H9 (cell line): Measurements from ENCODE around the gene CNGB1. TPM values are rescaled to one million over a fixed set of nuclear protein-coding genes. Genes with fewer than 3 reads are reported as not detected.

Experiments used
- DNase-seq: peaks from one replicate; pipeline ENCODE4 v3.0.0-alpha.2; 2017
- H2AFZ ChIP-seq: one replicate; pipeline ENCODE4 v1.6.1; 2013; ENCODE audit warnings: mild to moderate bottlenecking, low read length, control low read depth, moderate library complexity
- H2AK5ac ChIP-seq: 2 replicates; pipeline ENCODE4 v1.6.1; 2013; ENCODE audit warnings: low read length, control low read depth, mixed read lengths; ENCODE audit not compliant: insufficient read length
- H2BK120ac ChIP-seq: one replicate; pipeline ENCODE4 v1.6.1; 2013; ENCODE audit warnings: low read depth, mild to moderate bottlenecking, low read length, control low read depth, inconsistent platforms; ENCODE audit not compliant: poor library complexity, severe bottlenecking
- H2BK12ac ChIP-seq: 2 replicates; pipeline ENCODE4 v1.6.1; 2013; ENCODE audit warnings: low read length, control low read depth, mixed read lengths, low read depth; ENCODE audit not compliant: insufficient read length
- H2BK15ac ChIP-seq: 2 replicates; pipeline ENCODE4 v1.6.1; 2013; ENCODE audit warnings: low read depth, low read length, control low read depth
- H2BK20ac ChIP-seq: one replicate; pipeline ENCODE4 v1.6.1; 2013; ENCODE audit warnings: low read depth, mild to moderate bottlenecking, low read length, control low read depth, inconsistent platforms; ENCODE audit not compliant: poor library complexity, severe bottlenecking
- H2BK5ac ChIP-seq: 2 replicates; pipeline ENCODE4 v1.6.1; 2013; ENCODE audit warnings: low read length, control low read depth, mixed read lengths; ENCODE audit not compliant: insufficient read length
- H3K14ac ChIP-seq: 2 replicates; pipeline ENCODE4 v1.6.1; 2013; ENCODE audit warnings: low read length, control low read depth; ENCODE audit not compliant: insufficient read depth
- H3K18ac ChIP-seq: 2 replicates; pipeline ENCODE4 v1.6.1; 2013; ENCODE audit warnings: low read depth, mild to moderate bottlenecking, mixed read lengths, low read length, control low read depth; ENCODE audit not compliant: insufficient read length
- H3K23ac ChIP-seq: 2 replicates; pipeline ENCODE4 v1.6.1; 2013; ENCODE audit warnings: low read length, control low read depth, mixed read lengths, low read depth; ENCODE audit not compliant: insufficient read length
- H3K23me2 ChIP-seq: 2 replicates; pipeline ENCODE4 v1.6.1; 2013; ENCODE audit warnings: low read depth, mild to moderate bottlenecking, mixed read lengths, low read length, control low read depth; ENCODE audit not compliant: insufficient read length, poor library complexity, severe bottlenecking
- H3K27ac ChIP-seq: 2 replicates; pipeline ENCODE4 v1.5.1; 2013; ENCODE audit warnings: low read length, control low read depth, mixed read lengths, low read depth; ENCODE audit not compliant: insufficient read length
- H3K27me3 ChIP-seq: 2 replicates; pipeline ENCODE4 v1.6.1; 2013; ENCODE audit warnings: low read length, control low read depth, inconsistent platforms; ENCODE audit not compliant: insufficient read depth
- H3K4ac ChIP-seq: 2 replicates; pipeline ENCODE4 v1.6.1; 2013; ENCODE audit warnings: low read depth, mild to moderate bottlenecking, control low read depth, inconsistent platforms, low read length, moderate library complexity
- H3K4me1 ChIP-seq: 2 replicates; pipeline ENCODE4 v1.6.1; 2013; ENCODE audit warnings: low read length, control low read depth, inconsistent platforms; ENCODE audit not compliant: insufficient read depth
- H3K4me2 ChIP-seq: 2 replicates; pipeline ENCODE4 v1.6.1; 2013; ENCODE audit warnings: low read length, control low read depth, mixed read lengths; ENCODE audit not compliant: insufficient read length, insufficient read depth
- H3K56ac ChIP-seq: 2 replicates; pipeline ENCODE4 v1.6.1; 2013; ENCODE audit warnings: low read depth, mild to moderate bottlenecking, mixed read lengths, low read length, control low read depth; ENCODE audit not compliant: insufficient read length
- H3K79me1 ChIP-seq: 2 replicates; pipeline ENCODE4 v1.6.1; 2013; ENCODE audit warnings: low read depth, mild to moderate bottlenecking, moderate library complexity, low read length, control low read depth, inconsistent platforms; ENCODE audit not compliant: insufficient read depth, poor library complexity, severe bottlenecking
- H3K79me2 ChIP-seq: 2 replicates; pipeline ENCODE4 v1.6.1; 2013; ENCODE audit warnings: low read length, control low read depth, inconsistent platforms; ENCODE audit not compliant: insufficient read depth
- H3K9ac ChIP-seq: 2 replicates; pipeline ENCODE4 v1.6.1; 2013; ENCODE audit warnings: low read length, control low read depth, mixed read lengths; ENCODE audit not compliant: insufficient read length; ENCODE audit errors: extremely low read depth
- H3K9me3 ChIP-seq: one replicate; pipeline ENCODE4 v1.6.1; 2013; ENCODE audit warnings: low read depth, low read length, inconsistent platforms; ENCODE audit not compliant: control insufficient read depth
- H3T11ph ChIP-seq: one replicate; pipeline ENCODE4 v1.6.1; 2013; ENCODE audit warnings: mild to moderate bottlenecking, low read length, control low read depth, inconsistent platforms
- H4K20me1 ChIP-seq: one replicate; pipeline ENCODE4 v1.6.1; 2013; ENCODE audit not compliant: control insufficient read depth, insufficient read length, insufficient read depth
- H4K5ac ChIP-seq: 2 replicates; pipeline ENCODE4 v1.6.1; 2013; ENCODE audit warnings: low read depth, mild to moderate bottlenecking, mixed read lengths, low read length, control low read depth; ENCODE audit not compliant: insufficient read length
- H4K8ac ChIP-seq: replicated peaks from 2 replicates; pipeline ENCODE4 v1.6.1; 2013; ENCODE audit warnings: low read length, control low read depth, mixed read lengths, low read depth; ENCODE audit not compliant: insufficient read length
- H4K91ac ChIP-seq: 2 replicates; pipeline ENCODE4 v1.6.1; 2013; ENCODE audit warnings: low read depth, mild to moderate bottlenecking, moderate library complexity, mixed read lengths, low read length, control low read depth; ENCODE audit not compliant: insufficient read length
- H3K27ac Mint-ChIP-seq, 3 experiments: 2 replicates in 2 of 3; 3 replicates in 1 of 3; pipeline ENCODE4 v1.8.0; 2020 to 2021; ENCODE audit warnings: mixed read lengths in 3 of 3, mild to moderate bottlenecking in 1 of 3, moderate library complexity in 1 of 3
- H3K27me3 Mint-ChIP-seq: 2 replicates; pipeline ENCODE4 v1.8.0; 2021; ENCODE audit warnings: low read depth, mild to moderate bottlenecking, moderate library complexity, mixed read lengths
- H3K36me3 Mint-ChIP-seq, 3 experiments: 2 replicates in 2 of 3; 3 replicates in 1 of 3; pipeline ENCODE4 v1.8.0; 2020 to 2021; ENCODE audit warnings: low read depth in 3 of 3, mixed read lengths in 3 of 3; ENCODE audit not compliant: insufficient read depth in 1 of 3
- H3K4me1 Mint-ChIP-seq, 2 experiments: 2 replicates each; pipeline ENCODE4 v1.8.0; 2020; ENCODE audit warnings: mixed read lengths in 2 of 2
- H3K4me3 Mint-ChIP-seq, 2 experiments: 2 replicates in 1 of 2; 3 replicates in 1 of 2; pipeline ENCODE4 v1.8.0; 2020 to 2021; ENCODE audit warnings: mild to moderate bottlenecking in 2 of 2, mixed read lengths in 2 of 2, moderate library complexity in 1 of 2
- H3K9me3 Mint-ChIP-seq, 2 experiments: 2 replicates in 1 of 2; 3 replicates in 1 of 2; pipeline ENCODE4 v1.8.0; 2020; ENCODE audit warnings: mild to moderate bottlenecking in 2 of 2, mixed read lengths in 2 of 2, moderate library complexity in 1 of 2
- CTCF ChIP-seq: fragments of 200-600 bp; sonication (generic); conservative IDR thresholded peaks from 3 replicates; pipeline ENCODE4 v1.8.0; 2021; ENCODE audit warnings: antibody characterized with exemption, mild to moderate bottlenecking
- WGBS: extraction: QIAGEN DNeasy Blood & Tissue Kit; methylation state at CpG from one replicate; pipeline ENCODE4 v1.1.7; 2013; ENCODE audit warnings: missing lambda C conversion rate, low lambda C conversion rate, mixed read lengths; ENCODE audit not compliant: insufficient read length; ENCODE audit errors: extremely low coverage; 5-methylcytosine and 5-hydroxymethylcytosine counted together
- total RNA-seq: library from RNA; stranded (reverse); gene quantifications from 2 replicates; pipeline ENCODE4 v1.2.1, GENCODE V29; 2021

Gene CNGB1
- total RNA-seq, 1 experiment from 2014 or later = not detected

- no peaks in the 10 kb centered on the region for H3K9me3 ChIP-seq
- DNase-seq = no peak
- H4K91ac ChIP-seq = no peak overlapping the region
- no peak overlapping the region for H2AK5ac ChIP-seq
- WGBS = no CpG with 5 or more reads among the region's 12 CpGs
- H3K18ac ChIP-seq = no peak overlapping the region
- TF ChIP-seq CTCF = no peak
- H3K56ac ChIP-seq = no peak overlapping the region
- no peak overlapping the region for H2BK15ac ChIP-seq
- no peak overlapping the region for H3K4me2 ChIP-seq
- no peak overlapping the region for H4K5ac ChIP-seq
- no peaks in the 10 kb centered on the region; the same call in 1 of the 2 replicates for H3K27me3 Mint-ChIP-seq
- peaks cover 19 to 30% of the 10 kb centered on the region in 2 experiments; a peak in 3 of 4 replicates for H3K4me1 Mint-ChIP-seq
- no peaks in the 10 kb centered on the region for H4K20me1 ChIP-seq
- H2BK12ac ChIP-seq = no peak overlapping the region
- H3K27ac ChIP-seq = no peak overlapping the region
- H3K79me2 ChIP-seq = no peaks in the 10 kb centered on the region
- H2BK5ac ChIP-seq = no peak overlapping the region
- no peak overlapping the region for H3K23ac ChIP-seq
- no peak overlapping the region for H3K9ac ChIP-seq
- no peak overlapping the region for H3T11ph ChIP-seq
- no peaks in the 10 kb centered on the region for H3K27me3 ChIP-seq
- no peaks in the 10 kb centered on the region for H3K23me2 ChIP-seq
- H3K4me3 Mint-ChIP-seq = no peak overlapping the region
- H3K27ac Mint-ChIP-seq = peak overlapping the region in 2 of 3 experiments; percentile 9 to 44; a peak in 2 of 7 replicates
- no peaks in the 10 kb centered on the region for H3K36me3 Mint-ChIP-seq
- H2BK20ac ChIP-seq = no peak overlapping the region
- H2BK120ac ChIP-seq = no peak overlapping the region
- no peak overlapping the region for H3K4ac ChIP-seq
- no peak overlapping the region for H2AFZ ChIP-seq
- H3K79me1 ChIP-seq = no peaks in the 10 kb centered on the region
- no peak overlapping the region for H4K8ac ChIP-seq
- H3K14ac ChIP-seq = no peak overlapping the region
- H3K4me1 ChIP-seq = no peaks in the 10 kb centered on the region
- H3K9me3 Mint-ChIP-seq = no peaks in the 10 kb centered on the region
Measured at GRCh38 chr16:57955572-57956188, 15.2 kb downstream of the CNGB1 start.
